NB4 (cell line): ENCODE measurements around the gene ITGB7.

ENCODE experiments used
- DNase-seq: peaks from one replicate; pipeline ENCODE4 v3.0.0; 2010; ENCODE audit warnings: low read depth
- H3K4me3 ChIP-seq: one replicate; pipeline ENCODE4 v1.5.1; 2011; ENCODE audit warnings: mild to moderate bottlenecking, low read depth, low read length, moderate library complexity
- MYC ChIP-seq: IDR thresholded peaks from 2 replicates; pipeline ENCODE4 v1.6.1; 2011; ENCODE audit warnings: low read depth, low read length
- POLR2A ChIP-seq: IDR thresholded peaks from 2 replicates; pipeline ENCODE4 v1.6.1; 2011; ENCODE audit warnings: mild to moderate bottlenecking; ENCODE audit not compliant: insufficient read length; ENCODE audit errors: extremely low read depth
- TF ChIP-seq, protein P1 (sequence below): IDR thresholded peaks from 2 replicates; pipeline ENCODE4 v1.6.1; 2011; ENCODE audit warnings: low read depth, low read length
- TF ChIP-seq, protein P2 (sequence below): IDR thresholded peaks from one replicate; pipeline ENCODE4 v1.5.1; 2012; ENCODE audit warnings: low read depth, low read length

The ITGB7 gene

DNA sequence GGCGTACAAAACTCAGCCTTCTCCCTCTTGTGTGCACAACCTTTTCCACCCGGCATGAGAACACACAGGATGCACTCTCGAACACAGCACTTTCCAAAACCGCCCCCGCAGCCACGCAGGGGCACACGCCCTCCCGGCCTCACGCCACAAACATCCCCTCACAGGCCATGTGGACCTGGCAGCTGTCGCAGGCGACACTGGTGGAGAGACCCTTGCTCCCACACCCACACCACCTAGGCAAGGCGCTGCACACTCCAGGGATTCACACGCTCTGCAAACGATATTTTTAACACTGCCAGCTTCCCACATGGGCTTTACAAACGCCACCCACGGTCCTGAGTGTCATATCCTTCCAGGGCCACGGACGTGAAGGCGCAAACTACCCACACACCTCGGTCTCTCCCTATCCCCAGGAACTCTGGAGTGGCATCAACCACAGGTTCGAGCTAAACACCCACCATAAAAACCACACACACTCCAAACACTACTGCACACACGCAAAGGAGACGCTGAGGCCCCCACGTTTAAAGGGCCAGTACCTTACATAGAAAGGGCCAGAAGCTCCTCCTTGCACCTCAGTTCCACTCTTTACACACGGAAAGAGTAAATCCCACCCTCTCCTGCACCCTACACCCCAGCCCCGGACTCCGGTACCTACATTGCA is 12.4 kb upstream of the ITGB7 start:
- TF ChIP-seq, protein P1, sequence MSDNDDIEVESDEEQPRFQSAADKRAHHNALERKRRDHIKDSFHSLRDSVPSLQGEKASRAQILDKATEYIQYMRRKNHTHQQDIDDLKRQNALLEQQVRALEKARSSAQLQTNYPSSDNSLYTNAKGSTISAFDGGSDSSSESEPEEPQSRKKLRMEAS, result no peak
- no peak for TF ChIP-seq POLR2A
- TF ChIP-seq MYC, result no peak
- TF ChIP-seq, protein P2, sequence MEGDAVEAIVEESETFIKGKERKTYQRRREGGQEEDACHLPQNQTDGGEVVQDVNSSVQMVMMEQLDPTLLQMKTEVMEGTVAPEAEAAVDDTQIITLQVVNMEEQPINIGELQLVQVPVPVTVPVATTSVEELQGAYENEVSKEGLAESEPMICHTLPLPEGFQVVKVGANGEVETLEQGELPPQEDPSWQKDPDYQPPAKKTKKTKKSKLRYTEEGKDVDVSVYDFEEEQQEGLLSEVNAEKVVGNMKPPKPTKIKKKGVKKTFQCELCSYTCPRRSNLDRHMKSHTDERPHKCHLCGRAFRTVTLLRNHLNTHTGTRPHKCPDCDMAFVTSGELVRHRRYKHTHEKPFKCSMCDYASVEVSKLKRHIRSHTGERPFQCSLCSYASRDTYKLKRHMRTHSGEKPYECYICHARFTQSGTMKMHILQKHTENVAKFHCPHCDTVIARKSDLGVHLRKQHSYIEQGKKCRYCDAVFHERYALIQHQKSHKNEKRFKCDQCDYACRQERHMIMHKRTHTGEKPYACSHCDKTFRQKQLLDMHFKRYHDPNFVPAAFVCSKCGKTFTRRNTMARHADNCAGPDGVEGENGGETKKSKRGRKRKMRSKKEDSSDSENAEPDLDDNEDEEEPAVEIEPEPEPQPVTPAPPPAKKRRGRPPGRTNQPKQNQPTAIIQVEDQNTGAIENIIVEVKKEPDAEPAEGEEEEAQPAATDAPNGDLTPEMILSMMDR, result no peak
- peak; percentile 61 for DNase-seq

DNA sequence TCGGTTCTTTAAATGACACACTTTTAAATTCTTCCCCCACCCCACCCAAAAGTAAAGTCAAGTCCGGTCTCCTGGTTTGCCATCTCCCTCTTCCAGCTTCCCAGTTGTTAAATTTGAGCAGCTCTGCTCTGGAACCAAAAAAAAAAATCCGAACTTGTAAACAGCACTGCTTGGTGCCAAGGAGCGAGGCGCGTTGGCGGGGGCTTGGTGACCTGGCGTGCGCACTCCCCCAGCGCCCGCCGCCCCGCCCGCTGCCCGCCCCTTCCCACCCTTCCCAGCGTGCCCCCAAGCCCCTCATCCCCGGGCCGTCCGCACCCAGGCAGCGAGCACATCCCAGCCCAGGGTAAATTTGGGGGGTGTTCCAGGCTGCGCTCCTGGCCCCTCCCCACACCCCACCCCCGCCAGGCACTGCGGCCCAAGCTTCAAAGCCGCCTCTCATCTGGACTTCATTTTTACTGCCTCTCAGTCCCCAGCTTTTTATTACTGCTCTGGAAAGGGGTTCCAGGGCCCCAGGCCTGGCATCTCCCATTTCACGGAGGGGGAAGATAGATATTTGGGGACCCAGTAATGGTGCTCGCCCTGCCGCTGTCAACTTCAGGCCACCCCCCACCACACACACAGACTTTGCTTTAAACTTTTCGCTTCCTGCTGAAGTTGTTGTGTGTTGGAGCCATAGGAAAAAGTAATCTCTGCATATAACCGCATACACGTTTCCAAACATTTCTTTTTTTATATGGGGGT is 11.7 kb upstream of the ITGB7 start:
- no peak overlapping the region for H3K4me3 ChIP-seq
- no peak for DNase-seq
- TF ChIP-seq POLR2A (no peak), MYC (no peak)
- TF ChIP-seq, protein P1, result no peak
- TF ChIP-seq, protein P2, result no peak

More for the DNA sequence above, 12.4 kb upstream of the ITGB7 start:
- H3K4me3 ChIP-seq, result peak overlapping the region; percentile 40

DNA sequence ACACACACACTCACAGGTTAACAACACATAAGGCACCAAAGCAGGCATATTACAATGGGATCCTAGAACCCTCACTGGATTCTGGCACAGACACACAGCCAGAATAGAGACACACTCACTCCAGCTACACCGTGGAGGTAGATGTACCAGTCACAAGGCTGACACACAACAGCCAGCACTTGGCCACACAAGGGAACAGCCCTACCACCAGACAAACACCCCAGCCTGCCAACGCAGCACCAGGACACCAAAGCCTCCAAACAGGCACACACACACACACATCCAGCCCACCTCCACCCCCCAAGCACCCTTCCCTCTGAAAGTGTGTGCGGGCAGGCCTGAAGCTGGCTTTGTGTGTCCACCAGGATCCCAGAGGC is 10.9 kb upstream of the ITGB7 start:
- H3K4me3 ChIP-seq, result no peak overlapping the region
- no peak for DNase-seq
- no peak for TF ChIP-seq POLR2A
- TF ChIP-seq MYC, result no peak
- TF ChIP-seq, protein P2, result no peak
- TF ChIP-seq, protein P1, result no peak

DNA sequence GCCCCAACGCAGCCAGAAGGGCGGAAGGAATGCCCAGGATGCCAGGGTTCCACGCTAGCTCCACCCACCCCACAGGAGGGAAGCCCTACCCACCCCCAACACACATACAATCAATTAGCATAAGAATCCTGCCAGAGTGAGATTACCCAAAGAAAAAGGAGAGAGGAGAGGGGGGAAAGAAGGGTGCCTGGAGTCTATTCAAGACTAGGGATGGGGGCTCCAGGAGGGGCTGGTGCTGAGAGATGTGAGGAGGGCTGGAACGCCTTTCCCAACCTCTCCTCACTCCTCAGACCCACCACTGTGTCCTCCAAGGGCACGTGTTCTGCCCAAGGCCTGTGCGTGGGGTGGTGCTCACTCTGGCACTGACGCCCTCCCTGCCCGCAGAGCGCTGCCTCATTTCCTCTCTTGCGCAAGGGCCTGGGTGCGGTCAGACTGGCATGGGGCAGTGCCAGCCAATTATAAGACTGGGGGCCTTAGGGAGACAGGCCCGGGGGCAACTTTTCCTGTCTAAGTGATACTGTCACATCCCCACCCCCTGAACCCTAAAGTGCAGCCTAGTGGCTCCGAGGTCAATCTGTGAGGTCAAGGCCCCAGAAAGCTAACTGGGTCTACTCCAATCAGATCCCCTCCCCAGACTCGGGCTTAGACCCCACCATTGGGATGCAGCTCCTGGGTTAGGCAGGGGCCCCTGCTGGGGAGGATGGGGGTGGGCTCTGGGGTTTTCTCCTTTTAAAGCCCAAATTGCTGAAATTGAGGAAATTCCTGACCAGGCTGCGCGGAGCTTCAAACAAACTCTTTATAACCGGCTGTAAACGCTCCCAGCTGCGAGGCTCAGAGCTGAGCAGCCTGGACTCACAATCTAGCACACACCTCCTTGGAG is 10.2 kb upstream of the ITGB7 start:
- TF ChIP-seq, protein P2, result no peak
- 0 out of 2 replicates have a peak, but pooled peaks have one; percentile 14 for TF ChIP-seq MYC
- TF ChIP-seq, protein P1, result peak; percentile 81
- no peak for TF ChIP-seq POLR2A
- peak; percentile 90 for DNase-seq
- H3K4me3 ChIP-seq, result no peak overlapping the region

DNA sequence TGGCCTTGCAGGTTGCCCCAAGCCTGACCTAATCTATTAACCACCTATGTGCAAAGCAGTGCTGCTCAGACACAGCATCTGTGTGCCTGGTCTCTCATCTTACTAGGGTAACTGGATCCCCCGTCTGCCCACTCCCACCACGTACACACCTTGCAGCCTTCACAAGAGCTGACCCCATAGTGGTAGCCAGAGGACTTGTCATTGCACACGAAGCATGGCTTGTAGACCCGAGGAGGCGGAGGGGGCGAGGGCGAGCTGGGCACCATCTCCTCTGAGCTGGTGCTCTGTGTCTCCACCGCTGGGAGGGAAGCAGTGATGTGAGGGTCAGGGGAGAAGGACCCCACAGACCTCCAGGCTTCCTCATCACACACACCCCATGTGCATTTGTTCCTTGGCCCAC is 8.4 kb upstream of the ITGB7 start:
- no peak overlapping the region for H3K4me3 ChIP-seq
- no peak for DNase-seq
- TF ChIP-seq, protein P1, result no peak
- TF ChIP-seq, protein P2, result no peak
- TF ChIP-seq POLR2A (no peak), MYC (no peak)
